Prostate gland (tissue), 2 donors: ENCODE data around the gene NOXO1.

Experiments
- POLR2A ChIP-seq: fragments of 450-650 bp; IDR thresholded peaks from one replicate; pipeline ENCODE4 v1.6.1; 2016; ENCODE audit warnings: antibody characterized with exemption, mild to moderate bottlenecking
- TF ChIP-seq, protein P1 (sequence below), 4 experiments: fragments of 200-600 bp in 2 of 4; fragments of 450-650 bp in 2 of 4; sonication (generic) in 2 of 4; IDR thresholded peaks; 1 replicate in 3 of 4; 2 replicates in 1 of 4; pipeline ENCODE4 v1.5.1; 2016 to 2019; ENCODE audit warnings: antibody characterized with exemption in 4 of 4, mild to moderate bottlenecking in 2 of 4, moderate library complexity in 2 of 4

DNA sequence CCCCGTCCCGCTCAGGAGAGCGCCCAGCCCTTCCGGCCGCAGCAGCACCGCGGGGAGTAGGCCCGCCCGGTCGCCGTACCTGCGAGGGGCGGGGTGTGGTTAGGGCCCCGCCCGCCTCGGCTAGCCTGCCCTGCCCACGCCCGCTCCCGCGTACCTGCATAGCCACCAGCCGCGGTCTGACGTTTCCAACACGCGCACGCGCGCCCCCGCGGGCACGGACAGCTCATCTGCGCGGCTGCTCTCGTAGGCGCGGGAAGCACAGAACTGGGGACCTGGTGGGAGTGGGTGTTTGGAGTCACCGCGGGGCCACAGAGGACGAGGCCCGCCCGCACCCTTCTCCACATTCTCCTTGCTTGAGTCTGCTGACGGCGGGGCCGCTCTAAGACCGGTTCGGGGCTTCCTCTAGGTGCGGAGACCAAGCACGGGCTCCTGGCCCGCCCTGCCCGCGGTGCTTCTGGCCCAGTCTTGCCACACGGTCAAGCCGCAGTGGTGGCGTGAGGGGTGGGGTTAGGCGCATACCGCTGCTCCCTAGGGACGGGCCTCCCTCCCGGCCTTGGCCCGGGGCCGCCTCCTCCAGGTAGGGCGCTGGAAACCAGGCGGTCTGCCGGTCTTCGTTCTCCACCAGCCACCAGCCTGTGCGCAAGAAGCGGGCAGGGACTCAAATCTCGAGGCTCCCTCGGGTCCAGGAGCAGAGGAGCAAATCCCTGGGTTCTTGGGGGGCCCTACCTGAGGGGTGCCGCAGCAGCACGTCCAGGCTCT lies 1.8 kb downstream of the NOXO1 start:
- TF ChIP-seq, protein P1, sequence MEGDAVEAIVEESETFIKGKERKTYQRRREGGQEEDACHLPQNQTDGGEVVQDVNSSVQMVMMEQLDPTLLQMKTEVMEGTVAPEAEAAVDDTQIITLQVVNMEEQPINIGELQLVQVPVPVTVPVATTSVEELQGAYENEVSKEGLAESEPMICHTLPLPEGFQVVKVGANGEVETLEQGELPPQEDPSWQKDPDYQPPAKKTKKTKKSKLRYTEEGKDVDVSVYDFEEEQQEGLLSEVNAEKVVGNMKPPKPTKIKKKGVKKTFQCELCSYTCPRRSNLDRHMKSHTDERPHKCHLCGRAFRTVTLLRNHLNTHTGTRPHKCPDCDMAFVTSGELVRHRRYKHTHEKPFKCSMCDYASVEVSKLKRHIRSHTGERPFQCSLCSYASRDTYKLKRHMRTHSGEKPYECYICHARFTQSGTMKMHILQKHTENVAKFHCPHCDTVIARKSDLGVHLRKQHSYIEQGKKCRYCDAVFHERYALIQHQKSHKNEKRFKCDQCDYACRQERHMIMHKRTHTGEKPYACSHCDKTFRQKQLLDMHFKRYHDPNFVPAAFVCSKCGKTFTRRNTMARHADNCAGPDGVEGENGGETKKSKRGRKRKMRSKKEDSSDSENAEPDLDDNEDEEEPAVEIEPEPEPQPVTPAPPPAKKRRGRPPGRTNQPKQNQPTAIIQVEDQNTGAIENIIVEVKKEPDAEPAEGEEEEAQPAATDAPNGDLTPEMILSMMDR (IDR thresholded peaks at IDR 0.05) = no peak
- TF ChIP-seq POLR2A = no peak
